WI38 (cell line): ENCODE measurements around the gene SKI.

Experiments
- H3K4me3 ChIP-seq: 2 replicates; pipeline ENCODE4 v1.5.1; 2011; ENCODE audit warnings: low read depth, mild to moderate bottlenecking, control low read depth, low read length
- CTCF ChIP-seq: IDR thresholded peaks from 2 replicates; pipeline ENCODE4 v1.5.1; 2012; ENCODE audit warnings: low read depth, mild to moderate bottlenecking, control low read depth, low read length

SKI gene

GRCh38 chr1:2200308-2200943, 27.7 kb upstream of the SKI start:
- no peak for TF ChIP-seq CTCF
- H3K4me3 ChIP-seq, result no peak overlapping the region

GRCh38 chr1:2201062-2201461, 27.1 kb upstream of the SKI start:
- H3K4me3 ChIP-seq, result no peak overlapping the region
- no peak for TF ChIP-seq CTCF

GRCh38 chr1:2202008-2202575, 26.0 kb upstream of the SKI start:
- H3K4me3 ChIP-seq, result no peak overlapping the region
- TF ChIP-seq CTCF, result no peak

GRCh38 chr1:2202843-2203601, 25.1 kb upstream of the SKI start:
- H3K4me3 ChIP-seq, result no peak overlapping the region
- TF ChIP-seq CTCF, result no peak

GRCh38 chr1:2203671-2204414, 24.3 kb upstream of the SKI start:
- H3K4me3 ChIP-seq, result peak overlapping the region; percentile 52
- no peak for TF ChIP-seq CTCF

GRCh38 chr1:2204415-2205190, 23.5 kb upstream of the SKI start:
- peak overlapping the region; percentile 52 for H3K4me3 ChIP-seq
- TF ChIP-seq CTCF, result no peak
